Adrenal gland (tissue), 12 donors: Measurements from ENCODE around the gene DMAC2L. TPM values are rescaled to one million over a fixed set of nuclear protein-coding genes. Genes with fewer than 3 reads are reported as not detected.

Experiments used
- DNase-seq, 7 donors: peaks; one replicate each; pipeline ENCODE4 v3.0.0-alpha.2; 2019 to 2020
- H3K27ac ChIP-seq, 5 donors: fragments of 200-600 bp; sonication (generic) in 4 of 5; 1 replicate in 3 of 5; 2 replicates in 2 of 5; pipeline versions ENCODE4 v1.5.1 to v1.8.0; 2016 to 2020; ENCODE audit warnings: mild to moderate bottlenecking in 1 of 5
- H3K27me3 ChIP-seq: fragments of 200-600 bp; 2 replicates; pipeline ENCODE4 v1.8.0; 2021
- H3K36me3 ChIP-seq, 2 donors: fragments of 200-600 bp; replicated peaks in 1 of 2; 1 replicate in 1 of 2; 2 replicates in 1 of 2; pipeline versions ENCODE4 v1.5.1 to v1.8.0; 2018 to 2022
- H3K4me1 ChIP-seq, 2 donors: fragments of 200-600 bp; replicated peaks in 1 of 2; 1 replicate in 1 of 2; 2 replicates in 1 of 2; pipeline versions ENCODE4 v1.5.1 to v1.8.0; 2018 to 2021
- H3K4me3 ChIP-seq, 4 donors: fragments of 200-600 bp; sonication (generic) in 3 of 4; one replicate each; pipeline ENCODE4 v1.5.1; 2016 to 2018
- H3K9me3 ChIP-seq, 3 donors: fragments of 200-600 bp; sonication (generic) in 1 of 3; replicated peaks in 1 of 3; 1 replicate in 2 of 3; 2 replicates in 1 of 3; pipeline versions ENCODE4 v1.5.1 to v1.8.0; 2016 to 2021
- CTCF ChIP-seq, 6 experiments: fragments of 450-650 bp in 4 of 6; fragments of 200-600 bp in 2 of 6; sonication (generic) in 1 of 6; IDR thresholded peaks; 1 replicate in 5 of 6; 2 replicates in 1 of 6; pipeline versions ENCODE4 v1.5.1 to v1.8.0; 2016 to 2021; ENCODE audit warnings: antibody characterized with exemption in 6 of 6, mild to moderate bottlenecking in 2 of 6, moderate library complexity in 1 of 6
- POLR2A ChIP-seq, 2 donors: fragments of 450-650 bp; IDR thresholded peaks; one replicate each; pipeline ENCODE4 v1.6.1; 2017; ENCODE audit warnings: antibody characterized with exemption in 2 of 2, mild to moderate bottlenecking in 2 of 2, moderate library complexity in 1 of 2
- WGBS, 4 donors: extraction: QIAGEN DNeasy Blood & Tissue Kit in 2 of 4; methylation state at CpG; one replicate each; pipeline versions ENCODE4 v1.1.5 to v1.1.7; 2013 to 2017; 5-methylcytosine and 5-hydroxymethylcytosine counted together
- intact Hi-C, 2 donors: fragments of 100-400 bp; cut with DNase I; formaldehyde crosslinking; loops; one replicate each; pipeline versions ENCODE4 v1.14.1 to v1.15.0; 2022 to 2023
- polyA plus RNA-seq, 3 donors: library from polyadenylated mRNA; stranded (reverse); fragments of 200-250 nt in 2 of 3; fragments of 350-450 nt in 1 of 3; fragmentation: Illumina TruSeq in 1 of 3; extraction: RNeasy Lipid Tissue Mini Kit (QIAGEN cat#74804) in 1 of 3; gene quantifications; one replicate each; pipeline ENCODE4 v1.2.3, GENCODE V29; 2013 to 2014
- total RNA-seq, 9 donors: library from RNA; depleted of rRNA in 4 of 9; stranded (reverse); fragments of >200 nt in 4 of 9; fragments of 120-200 nt in 1 of 9; fragmentation: NEBNext Ultra II Directional in 1 of 9; extraction: Animal tissue kit (Norgen Biotek cat#: 25700) in 1 of 9; gene quantifications; one replicate each; pipeline versions ENCODE4 v1.1.0 to v1.2.4, GENCODE V29; 2013 to 2023
- donor health status: healthy with polysubstance abuse.
- donor health status: Bipolar disorder and iron deficiency.
- donor health status: DM: yes; HTN: yes; CAD: no.
- donor health status: DM: no; HTN: no; CAD: no.
- donor health status: DM: no; HTN: no; CAD: no.
- donor health status: DM: yes; HTN: yes; CAD: no.

The DMAC2L gene
- total and polyA plus RNA-seq, 12 donors: 4.8 to 19.9 (median 12.9) TPM

GRCh38 chr14:50366115-50366514 lies 54.0 kb downstream of the DMAC2L start:
- H3K4me1 ChIP-seq: peaks cover 21 to 24% of the 10 kb centered on the region in 2 donors

GRCh38 chr14:50366589-50366988 lies 54.5 kb downstream of the DMAC2L start:
- Histone ChIP-seq H3K4me3 (no peak overlapping the region), H3K27me3 (no peaks in the 10 kb centered on the region), H3K36me3 (no peaks in the 10 kb centered on the region), H3K9me3 (no peaks in the 10 kb centered on the region), H3K27ac (peak overlapping the region in 1 of 5 donors; percentile 32), H3K4me1 (peaks cover 21 to 24% of the 10 kb centered on the region in 2 donors)
- TF ChIP-seq CTCF (IDR thresholded peaks at IDR 0.05): no peak
- intact Hi-C loops: no loop called here
- 84 to 89% (median 85%) methylated on average over 4 of the region's 4 CpGs for WGBS, 4 donors
- no peak for DNase-seq

More at GRCh38 chr14:50366115-50366514, 54.0 kb downstream of the DMAC2L start:
- Histone ChIP-seq H3K27me3 (no peaks in the 10 kb centered on the region), H3K9me3 (no peaks in the 10 kb centered on the region), H3K27ac (peak overlapping the region in 1 of 5 donors; percentile 32), H3K4me3 (no peak overlapping the region), H3K36me3 (no peaks in the 10 kb centered on the region)
- intact Hi-C loops: no loop called here
- DNase-seq: peak in 5 of 7 donors; percentile 47 to 58 (median 54)
- no peak for TF ChIP-seq POLR2A (IDR thresholded peaks at IDR 0.05)
- TF ChIP-seq CTCF (IDR thresholded peaks at IDR 0.05): no peak
- 32 to 56% (median 43%) methylated on average over 3 of the region's 3 CpGs for WGBS, 4 donors

- intact Hi-C loops: no loop called here
- H3K27ac ChIP-seq: no peak overlapping the region
- no peaks in the 10 kb centered on the region for H3K9me3 ChIP-seq
Measured at GRCh38 chr14:50371546-50371945, 59.4 kb downstream of the DMAC2L start.

GRCh38 chr14:50373959-50374358 lies 61.8 kb downstream of the DMAC2L start:
- H3K4me1 ChIP-seq: peaks cover 7 to 11% of the 10 kb centered on the region in 2 donors
- TF ChIP-seq POLR2A (IDR thresholded peaks at IDR 0.05) (no peak), CTCF (IDR thresholded peaks at IDR 0.05) (no peak)
- no peak overlapping the region for H3K4me3 ChIP-seq
- H3K36me3 ChIP-seq: no peaks in the 10 kb centered on the region
- H3K9me3 ChIP-seq: no peaks in the 10 kb centered on the region
- no peaks in the 10 kb centered on the region for H3K27me3 ChIP-seq
- H3K27ac ChIP-seq: no peak overlapping the region
- 79 to 98% (median 97%) methylated on average over 3 of the region's 3 CpGs for WGBS, 4 donors
- DNase-seq: no peak
- intact Hi-C loops: no loop called here

More at GRCh38 chr14:50371546-50371945, 59.4 kb downstream of the DMAC2L start:
- no peak for TF ChIP-seq POLR2A (IDR thresholded peaks at IDR 0.05)
- no peak for TF ChIP-seq CTCF (IDR thresholded peaks at IDR 0.05)
- peaks cover 1 to 3% of the 10 kb centered on the region in 2 donors for H3K4me1 ChIP-seq
- H3K4me3 ChIP-seq: no peak overlapping the region
- no peaks in the 10 kb centered on the region for H3K27me3 ChIP-seq
- no peak for DNase-seq
- 93 to 100% (median 100%) methylated on average over 1 to 4 of the region's 4 CpGs for WGBS, 4 donors
- no peaks in the 10 kb centered on the region for H3K36me3 ChIP-seq
